Measurements from ENCODE around the gene OOSP2. TPM values are rescaled to one million over a fixed set of nuclear protein-coding genes. Genes with fewer than 3 reads are reported as not detected.
"Not testable (repeated sequence)": the region's sequence is repeated elsewhere in the genome, so short reads cannot be mapped to it uniquely, and the experiment has no call there.

OOSP2 gene
- total and polyA plus RNA-seq, 2 experiments from 2014 or later = not detected

DNA sequence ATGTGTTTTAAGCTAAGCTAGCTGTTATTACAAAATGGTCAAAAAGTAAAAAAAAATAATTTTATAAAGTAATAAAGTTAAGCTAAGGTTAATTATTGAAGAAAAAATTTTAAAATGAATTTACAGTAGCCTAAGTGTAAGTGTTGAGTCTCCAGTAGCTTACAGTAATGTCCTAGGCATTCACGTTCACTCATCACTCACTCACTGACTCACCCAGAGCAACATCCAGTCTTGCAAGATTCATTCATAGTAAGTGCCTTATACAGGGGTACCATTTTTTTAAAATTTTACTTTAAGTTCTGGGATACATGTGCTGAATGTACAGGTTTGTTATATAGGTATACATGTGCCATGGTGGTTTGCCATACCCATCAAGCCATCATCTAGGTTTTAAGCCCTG, 34.8 kb upstream of the OOSP2 start:
- TF ChIP-seq, protein P1, sequence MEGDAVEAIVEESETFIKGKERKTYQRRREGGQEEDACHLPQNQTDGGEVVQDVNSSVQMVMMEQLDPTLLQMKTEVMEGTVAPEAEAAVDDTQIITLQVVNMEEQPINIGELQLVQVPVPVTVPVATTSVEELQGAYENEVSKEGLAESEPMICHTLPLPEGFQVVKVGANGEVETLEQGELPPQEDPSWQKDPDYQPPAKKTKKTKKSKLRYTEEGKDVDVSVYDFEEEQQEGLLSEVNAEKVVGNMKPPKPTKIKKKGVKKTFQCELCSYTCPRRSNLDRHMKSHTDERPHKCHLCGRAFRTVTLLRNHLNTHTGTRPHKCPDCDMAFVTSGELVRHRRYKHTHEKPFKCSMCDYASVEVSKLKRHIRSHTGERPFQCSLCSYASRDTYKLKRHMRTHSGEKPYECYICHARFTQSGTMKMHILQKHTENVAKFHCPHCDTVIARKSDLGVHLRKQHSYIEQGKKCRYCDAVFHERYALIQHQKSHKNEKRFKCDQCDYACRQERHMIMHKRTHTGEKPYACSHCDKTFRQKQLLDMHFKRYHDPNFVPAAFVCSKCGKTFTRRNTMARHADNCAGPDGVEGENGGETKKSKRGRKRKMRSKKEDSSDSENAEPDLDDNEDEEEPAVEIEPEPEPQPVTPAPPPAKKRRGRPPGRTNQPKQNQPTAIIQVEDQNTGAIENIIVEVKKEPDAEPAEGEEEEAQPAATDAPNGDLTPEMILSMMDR (IDR thresholded peaks at IDR 0.05; ENCODE audit: low read depth, low read length) = no peak
- no peak for DNase-seq (ENCODE audit: low read depth in 1 of 2, low spot score in 1 of 2)

DNA sequence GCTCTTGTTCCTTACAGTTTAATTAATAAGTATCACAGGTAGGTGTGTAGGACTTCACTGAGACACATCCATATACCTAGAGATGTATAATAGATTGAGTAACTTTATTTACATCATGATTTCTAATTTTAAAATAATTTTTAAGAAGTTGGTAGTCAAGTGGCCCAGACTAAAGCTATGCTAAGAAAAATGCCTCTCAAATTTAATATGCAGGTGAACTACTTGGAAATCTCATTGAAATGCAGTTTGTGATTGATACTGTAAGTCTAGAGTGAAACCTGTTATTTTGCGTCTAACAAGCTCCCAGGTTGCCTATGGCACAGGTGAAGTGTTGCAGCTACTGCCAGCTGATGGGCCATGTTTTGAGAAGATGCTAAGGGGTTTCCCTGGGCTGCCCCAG, 23.3 kb upstream of the OOSP2 start, which contains the start of gene OOSP4B:
Gene OOSP4B, plus strand, starts transcription at position 301 of the 400 bp plus-strand sequence.
- Histone ChIP-seq H3K27ac (no peak within 1 kb of the TSS), H3K4me1 (ENCODE audit: low read depth) (no peaks in the 10 kb centered on the region), H3K9me3 (ENCODE audit: low read depth) (no peaks in the 10 kb centered on the region), H3K27me3 (no peaks in the 10 kb centered on the region), H3K4me3 (no peak within 1 kb of the TSS), H3K36me3 (no peaks in the 10 kb centered on the region)
- TF ChIP-seq, protein P1 (IDR thresholded peaks at IDR 0.05; ENCODE audit: low read depth, low read length) = no peak
- DNase-seq (ENCODE audit: low read depth in 1 of 2, low spot score in 1 of 2) = no peak

More for the DNA sequence above, 34.8 kb upstream of the OOSP2 start:
- Histone ChIP-seq H3K9me3 (ENCODE audit: low read depth) (no peaks in the 10 kb centered on the region), H3K36me3 (no peaks in the 10 kb centered on the region), H3K4me3 (no peak overlapping the region), H3K27me3 (no peaks in the 10 kb centered on the region), H3K27ac (no peak overlapping the region), H3K4me1 (ENCODE audit: low read depth) (no peaks in the 10 kb centered on the region)

DNA sequence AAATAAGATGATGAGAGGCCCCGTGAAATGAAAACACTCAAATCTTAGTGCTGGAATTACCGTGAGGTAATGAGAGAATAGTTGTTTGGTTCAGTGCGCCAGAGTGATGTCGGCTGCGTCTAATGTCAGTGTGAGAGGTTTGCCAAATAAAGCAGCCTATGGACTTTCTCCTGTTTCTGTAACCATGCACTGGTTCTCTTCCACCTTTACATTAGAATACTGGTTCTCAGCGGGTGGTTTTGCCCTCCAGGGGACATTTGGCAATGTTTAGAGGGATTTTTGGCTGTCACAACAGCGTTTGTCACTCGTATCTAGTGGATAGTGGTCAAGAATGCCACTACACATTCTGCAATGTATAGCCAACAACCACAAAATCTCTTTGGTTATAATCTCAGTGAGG, 22.2 kb upstream of the OOSP2 start:
- H3K4me3 ChIP-seq = no peak overlapping the region
- H3K9me3 ChIP-seq (ENCODE audit: low read depth) = no peaks in the 10 kb centered on the region
- TF ChIP-seq, protein P1 (IDR thresholded peaks at IDR 0.05; ENCODE audit: low read depth, low read length) = no peak
- H3K27ac ChIP-seq = no peak overlapping the region
- no peaks in the 10 kb centered on the region for H3K36me3 ChIP-seq
- no peak for DNase-seq (ENCODE audit: low read depth in 1 of 2, low spot score in 1 of 2)
- no peaks in the 10 kb centered on the region for H3K4me1 ChIP-seq (ENCODE audit: low read depth)
- no peaks in the 10 kb centered on the region for H3K27me3 ChIP-seq

DNA sequence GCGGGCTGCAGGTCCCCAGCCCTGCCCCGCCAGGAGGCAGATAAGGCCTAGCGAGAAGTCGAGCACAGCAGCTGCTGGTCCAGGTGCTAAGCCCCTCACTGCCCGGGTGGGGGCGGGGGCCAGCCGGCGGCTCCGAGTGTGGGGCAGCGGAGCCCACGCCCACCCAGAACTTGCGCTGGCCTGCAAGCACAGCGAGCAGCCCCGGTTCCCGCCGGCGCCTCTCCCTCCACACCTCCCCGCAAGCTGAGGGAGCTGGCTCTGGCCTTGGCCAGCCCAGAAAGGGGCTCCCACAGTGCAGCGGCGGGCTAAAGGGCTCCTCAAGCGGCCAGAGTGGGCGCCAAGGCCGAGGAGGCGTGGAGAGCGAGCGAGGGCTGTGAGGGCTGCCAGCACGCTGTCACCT, 19.8 kb upstream of the OOSP2 start:
- H3K4me1 ChIP-seq (ENCODE audit: low read depth); H3K27me3 ChIP-seq; H3K27ac ChIP-seq; H3K36me3 ChIP-seq; H3K4me3 ChIP-seq; DNase-seq (ENCODE audit: low read depth in 1 of 2, low spot score in 1 of 2); H3K9me3 ChIP-seq (ENCODE audit: low read depth): not testable (repeated sequence)

DNA sequence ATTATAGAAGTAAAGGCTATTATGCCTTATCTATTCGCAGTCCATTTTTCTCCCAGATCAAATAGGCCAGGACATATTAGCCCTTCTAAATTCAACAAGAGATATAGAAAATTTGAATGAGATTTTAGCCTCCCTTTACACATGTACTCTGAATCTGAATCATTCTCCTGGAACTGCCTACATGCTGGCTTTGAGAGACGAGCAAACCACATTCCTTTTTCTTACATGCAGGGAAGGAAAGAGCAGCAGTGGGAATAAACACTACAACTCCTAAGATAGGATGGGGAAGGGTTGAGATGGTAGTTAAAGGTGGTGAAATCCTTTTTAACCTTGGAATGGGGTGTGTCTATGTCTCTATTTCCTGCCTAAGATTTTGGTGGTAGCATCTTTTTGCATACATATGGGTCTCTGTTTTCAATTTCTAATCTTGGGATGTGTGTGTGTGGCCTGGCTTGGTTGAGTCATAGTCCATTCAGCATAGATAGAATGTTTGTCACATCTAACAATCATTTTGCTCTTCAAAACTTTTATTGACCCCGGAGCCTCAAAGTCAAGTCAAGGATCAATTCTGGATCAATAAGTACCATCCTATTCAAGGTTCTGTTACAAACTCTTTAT, 11.1 kb upstream of the OOSP2 start:
- no peaks in the 10 kb centered on the region for H3K27me3 ChIP-seq
- H3K9me3 ChIP-seq (ENCODE audit: low read depth) = no peaks in the 10 kb centered on the region
- H3K4me3 ChIP-seq = no peak overlapping the region
- H3K4me1 ChIP-seq (ENCODE audit: low read depth) = no peaks in the 10 kb centered on the region
- TF ChIP-seq, protein P1 (IDR thresholded peaks at IDR 0.05; ENCODE audit: low read depth, low read length) = no peak
- no peak for DNase-seq (ENCODE audit: low read depth in 1 of 2, low spot score in 1 of 2)
- no peaks in the 10 kb centered on the region for H3K36me3 ChIP-seq
- no peak overlapping the region for H3K27ac ChIP-seq

DNA sequence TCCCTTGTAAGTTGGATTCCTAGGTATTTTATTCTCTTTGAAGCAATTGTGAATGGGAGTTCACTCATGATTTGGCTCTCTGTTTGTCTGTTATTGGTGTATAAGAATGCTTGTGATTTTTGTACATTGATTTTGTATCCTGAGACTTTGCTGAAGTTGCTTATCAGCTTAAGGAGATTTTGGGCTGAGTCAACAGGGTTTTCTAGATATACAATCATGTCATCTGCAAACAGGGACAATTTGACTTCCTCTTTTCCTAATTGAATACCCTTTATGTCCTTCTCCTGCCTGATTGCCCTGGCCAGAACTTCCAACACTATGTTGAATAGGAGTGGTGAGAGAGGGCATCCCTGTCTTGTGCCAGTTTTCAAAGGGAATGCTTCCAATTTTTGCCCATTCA, 10.2 kb downstream of the OOSP2 start:
- H3K4me3 ChIP-seq; H3K27me3 ChIP-seq; H3K9me3 ChIP-seq (ENCODE audit: low read depth); H3K4me1 ChIP-seq (ENCODE audit: low read depth); H3K36me3 ChIP-seq; DNase-seq (ENCODE audit: low read depth in 1 of 2, low spot score in 1 of 2); H3K27ac ChIP-seq: not testable (repeated sequence)

DNA sequence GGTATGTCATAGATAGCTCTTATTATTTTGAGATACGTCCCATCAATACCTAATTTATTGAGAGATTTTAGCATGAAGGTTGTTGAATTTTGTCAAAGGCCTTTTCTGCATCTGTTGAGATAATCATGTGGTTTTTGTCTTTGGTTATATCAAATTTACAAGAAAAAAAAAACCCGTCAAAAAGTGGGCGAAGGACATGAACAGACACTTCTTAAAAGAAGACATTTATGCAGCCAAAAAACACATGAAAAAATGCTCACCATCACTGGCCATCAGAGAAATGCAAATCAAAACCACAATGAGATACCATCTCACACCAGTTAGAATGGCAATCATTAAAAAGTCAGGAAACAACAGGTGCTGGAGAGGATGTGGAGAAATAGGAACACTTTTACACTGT, 10.6 kb downstream of the OOSP2 start:
- not testable (repeated sequence) for DNase-seq (ENCODE audit: low read depth in 1 of 2, low spot score in 1 of 2); H3K27ac ChIP-seq; H3K4me3 ChIP-seq; H3K36me3 ChIP-seq; H3K9me3 ChIP-seq (ENCODE audit: low read depth); H3K4me1 ChIP-seq (ENCODE audit: low read depth); H3K27me3 ChIP-seq
